ENCODE measurements around the gene EYA2.

The EYA2 gene

DNA sequence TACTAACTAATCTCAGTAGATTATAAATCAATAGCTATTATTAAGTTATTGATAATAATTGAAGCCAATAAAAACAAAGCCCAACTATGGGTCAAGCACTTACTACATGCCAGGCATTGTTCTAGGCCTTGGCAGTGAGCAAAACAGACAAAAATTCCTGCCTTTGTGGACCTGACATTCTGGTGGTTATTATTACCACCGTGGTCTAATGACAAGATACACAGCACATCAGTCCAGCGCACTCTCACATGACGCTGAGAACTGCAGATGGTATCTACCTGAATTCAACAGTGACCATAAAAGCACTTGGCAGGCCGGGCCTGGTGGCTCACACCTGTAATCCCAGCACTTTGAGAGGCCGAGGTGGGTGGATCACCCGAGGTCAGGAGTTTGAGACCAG is 340.5 kb downstream of the EYA2 start:
- no peak for DNase-seq

DNA sequence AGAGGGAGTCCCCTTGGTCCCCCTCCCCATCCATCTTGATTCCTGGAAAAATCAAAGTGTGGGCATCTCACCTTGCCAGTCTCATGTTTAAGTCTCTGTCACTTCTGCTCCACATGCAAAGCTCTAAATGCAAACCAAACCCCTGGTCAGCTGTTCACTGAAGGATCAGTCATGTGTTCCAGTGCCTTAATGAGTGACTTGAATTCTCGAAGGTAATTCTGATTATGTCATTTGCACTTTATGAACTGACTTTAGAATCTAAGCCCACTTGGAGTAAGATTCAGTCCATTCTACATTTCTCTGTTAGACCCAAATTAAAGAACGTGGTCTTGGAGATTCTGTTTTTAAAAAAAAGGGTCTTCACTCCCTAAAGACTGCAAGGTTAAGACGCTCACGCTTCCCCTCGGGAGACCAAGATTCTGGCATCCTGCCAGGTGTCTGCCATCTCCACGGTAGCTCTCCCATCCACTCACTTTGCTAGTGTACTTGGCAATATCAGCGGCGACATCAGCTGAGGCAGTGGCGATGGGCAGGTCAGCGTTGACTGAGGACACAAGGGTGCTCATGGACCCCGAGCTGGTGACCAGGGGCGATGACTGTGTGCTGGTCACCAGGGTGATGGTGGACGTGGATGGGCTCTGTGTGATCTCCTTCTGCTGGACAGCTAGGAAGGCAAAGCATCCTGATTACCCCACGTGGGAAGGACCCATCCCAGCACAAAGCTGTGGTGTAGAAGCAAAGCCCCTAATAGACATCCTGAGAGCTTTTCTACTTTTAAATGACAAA is 341.4 kb downstream of the EYA2 start:
- DNase-seq: no peak

DNA sequence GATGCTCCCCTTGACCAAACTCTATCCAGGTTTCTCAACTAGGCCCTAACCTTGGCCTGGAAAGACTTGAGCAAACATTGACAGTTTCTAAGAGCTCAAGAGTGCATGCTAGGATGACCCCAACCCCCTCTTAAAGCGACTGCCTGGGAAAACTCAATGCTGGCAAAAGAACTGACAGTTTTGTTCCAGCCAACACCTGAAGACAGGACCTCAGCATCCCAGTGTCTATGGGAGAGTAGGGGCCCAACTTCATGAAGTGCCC is 341.9 kb downstream of the EYA2 start:
- DNase-seq: no peak

DNA sequence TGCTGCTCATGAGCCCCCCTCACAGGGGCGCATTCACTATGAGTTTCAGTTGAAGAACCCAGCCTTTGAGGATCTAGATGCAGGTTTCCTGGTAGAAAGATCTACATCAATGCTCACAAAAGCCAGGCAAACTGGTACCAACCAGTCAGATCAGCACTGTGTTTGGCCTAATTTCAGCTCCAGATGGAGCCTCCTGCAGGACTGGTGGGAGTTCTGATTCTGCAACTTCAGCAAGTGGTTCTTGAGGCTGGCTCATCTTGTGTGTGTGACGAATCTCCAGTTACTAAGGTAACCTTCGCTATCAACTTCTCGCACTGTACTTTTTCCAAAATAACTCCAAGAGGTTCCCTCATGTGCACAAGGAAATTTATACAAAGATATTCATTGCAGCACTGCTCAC is 343.1 kb downstream of the EYA2 start:
- DNase-seq: no peak
